Measurements from ENCODE around the gene B3GAT3. TPM values are rescaled to one million over a fixed set of nuclear protein-coding genes. Genes with fewer than 3 reads are reported as not detected.

B3GAT3 gene
- total and polyA plus RNA-seq, 2 of the 8 experiments (the other 6 are each of a cell fraction or from before 2014, with no cell fraction given) = 28.0 to 39.0 TPM

DNA sequence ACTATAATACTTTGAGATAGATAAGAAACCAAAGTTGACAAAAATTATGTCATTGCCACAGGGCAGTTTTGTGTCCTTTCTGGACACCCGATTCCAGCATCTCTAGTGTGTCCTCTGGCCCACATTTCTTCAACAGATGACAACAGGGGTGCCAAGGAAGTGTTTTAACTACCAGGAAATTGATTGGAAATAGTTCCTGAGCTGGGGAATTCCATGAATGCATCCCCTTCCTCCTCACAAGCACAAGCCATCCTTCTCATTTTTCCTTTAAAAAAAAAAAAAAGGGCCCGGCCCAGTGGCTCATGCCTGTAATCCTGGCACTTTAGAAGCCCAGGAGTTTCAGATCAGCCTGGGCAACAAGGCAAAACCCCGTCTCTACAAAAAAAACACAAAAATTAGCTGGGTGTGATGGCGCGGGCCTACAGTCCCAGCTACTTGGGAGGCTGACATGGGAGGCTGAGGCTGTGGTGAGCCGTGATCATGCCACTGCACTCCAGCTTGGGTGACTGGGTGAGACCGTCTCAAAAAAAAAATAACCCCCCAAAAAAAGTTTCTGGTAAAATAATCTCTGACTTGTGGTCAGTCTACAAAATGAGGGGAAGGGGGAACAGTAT, 797 bp upstream of the B3GAT3 start:
- Histone ChIP-seq H3K27me3 (replicated peaks in 1 of 4; ENCODE audit: control insufficient read depth in 3 of 4, extremely low read depth in 1 of 4, insufficient read depth in 3 of 4, low read length in 3 of 4) (no peaks in the 10 kb centered on the region), H3K23me2 (ENCODE audit: low read depth, low read length) (peaks cover 4% of the 10 kb centered on the region; the same call in 1 of the 2 replicates), H2BK5ac (ENCODE audit: low read depth, low read length) (no peak overlapping the region), H4K8ac (ENCODE audit: extremely low read depth, insufficient read depth, low read length) (no peak overlapping the region), H3K18ac (ENCODE audit: extremely low read depth, low read length) (no peak overlapping the region), H2BK120ac (replicated peaks; ENCODE audit: low read depth, low read length) (no peak overlapping the region), H3K4ac (replicated peaks; ENCODE audit: insufficient read length, low read depth, low read length) (no peak overlapping the region), H3K4me3 (ENCODE audit: extremely low read depth in 1 of 4, insufficient read depth in 2 of 4, low read depth in 3 of 4, low read length in 4 of 4) (peak overlapping the region in 3 of 4 experiments; percentile 18 to 80 (median 23); a peak in 4 of 8 replicates), H4K5ac (ENCODE audit: insufficient read length, low read depth, low read length) (no peak overlapping the region), H2AK5ac (ENCODE audit: low read depth, low read length) (no peak overlapping the region), H2BK20ac (ENCODE audit: low read length) (no peak overlapping the region), H4K20me1 (replicated peaks in 1 of 2; ENCODE audit: control insufficient read depth in 1 of 2, insufficient read depth in 2 of 2, low read length in 2 of 2) (peaks cover 0 to 3% of the 10 kb centered on the region in 2 experiments), H3K23ac (ENCODE audit: insufficient read length) (no peak overlapping the region), H2AFZ (ENCODE audit: low read length) (no peak overlapping the region), H3K56ac (replicated peaks; ENCODE audit: insufficient read length, low read depth, low read length) (no peak overlapping the region), H3K4me2 (ENCODE audit: insufficient read depth in 1 of 2, low read depth in 2 of 2, low read length in 2 of 2) (peak overlapping the region; percentile 59 to 66), H2BK12ac (ENCODE audit: low read depth, low read length) (no peak overlapping the region), H3K79me2 (ENCODE audit: control insufficient read depth in 1 of 2, insufficient read depth in 2 of 2, low read length in 2 of 2) (no peaks in the 10 kb centered on the region), H3K9ac (replicated peaks in 1 of 4; ENCODE audit: extremely low read depth in 1 of 4, low read depth in 3 of 4, low read length in 3 of 4) (no peak overlapping the region; a peak in 1 of 7 replicates), H2BK15ac (ENCODE audit: low read length) (no peak overlapping the region), H3K4me1 (replicated peaks in 1 of 4; ENCODE audit: control insufficient read depth in 3 of 4, insufficient read depth in 4 of 4, low read length in 3 of 4) (peaks cover 0 to 5% (median 0%) of the 10 kb centered on the region in 4 experiments; a peak in 1 of 7 replicates), H3K36me3 (ENCODE audit: control insufficient read depth in 2 of 4, insufficient read depth in 4 of 4, low read length in 3 of 4) (peaks cover 17 to 26% (median 22%) of the 10 kb centered on the region in 4 experiments), H4K91ac (replicated peaks; ENCODE audit: insufficient read length, low read length) (no peak overlapping the region), H3K79me1 (ENCODE audit: low read depth, low read length) (no peaks in the 10 kb centered on the region), H3K27ac (ENCODE audit: low read depth, low read length) (peak overlapping the region; percentile 46; the same call in 1 of the 2 replicates), H3K14ac (ENCODE audit: insufficient read length) (no peak overlapping the region), H3K9me3 (ENCODE audit: insufficient read depth in 2 of 2, low read depth in 1 of 2, low read length in 1 of 2) (no peaks in the 10 kb centered on the region)
- WGBS, 2 experiments (ENCODE audit: extremely low coverage in 1 of 2, insufficient coverage in 1 of 2, insufficient read length in 1 of 2, insufficient replicate concordance in 2 of 2, low coverage in 1 of 2, low lambda C conversion rate in 2 of 2, missing lambda C conversion rate in 1 of 2) = 94% methylated on average over 7 of the region's 7 CpGs; no CpG with 5 or more reads in 1 of the 2 experiments
- DNase-seq (ENCODE audit: low read depth in 1 of 2, low spot score in 2 of 2) (no peak), FAIRE-seq (no peak)
- CTCF ChIA-PET (ENCODE audit: partially characterized antibody) = interaction anchor here (0.7 to 3.5 kb wide), 9 partner anchors 12 to 824 kb away, joined by 3 to 25 read pairs (median 4); partner anchors contain the start of genes C11orf98 and CSKMT
- POLR2A ChIA-PET (ENCODE audit: partially characterized antibody) = interaction anchor here (0.6 to 8.6 kb wide), 28 partner anchors 9 to 233 kb away, joined by 3 to 83 read pairs (median 6); partner anchors contain the start of genes BSCL2, C11orf98, CSKMT and EEF1G
- TF ChIP-seq ZNF274 (IDR thresholded peaks at IDR 0.05; ENCODE audit: borderline replicate concordance, extremely low read depth, low read length) (no peak), TCF12 (IDR thresholded peaks at IDR 0.05; ENCODE audit: low read depth, low read length) (no peak), PHF8 (conservative IDR thresholded peaks at IDR 0.05; ENCODE audit: low read depth, low read length) (no peak), BCL11A (IDR thresholded peaks at IDR 0.05; ENCODE audit: low read depth in 2 of 2, low read length in 2 of 2) (no peak), SUZ12 (IDR thresholded peaks at IDR 0.05; ENCODE audit: low read length) (no peak), RXRA (IDR thresholded peaks at IDR 0.05; ENCODE audit: insufficient read depth, low read depth, low read length) (no peak), EGR1 (IDR thresholded peaks at IDR 0.05; ENCODE audit: borderline replicate concordance, low read depth, low read length) (no peak), SP4 (IDR thresholded peaks at IDR 0.05; ENCODE audit: low read length) (no peak), SAP30 (IDR thresholded peaks at IDR 0.05; ENCODE audit: insufficient read depth, insufficient replicate concordance, low read length) (no peak), JUN (IDR thresholded peaks at IDR 0.05; ENCODE audit: low read depth, low read length) (no peak), BACH1 (IDR thresholded peaks at IDR 0.05; ENCODE audit: low read length) (no peak)
- TF ChIP-seq, protein P1, sequence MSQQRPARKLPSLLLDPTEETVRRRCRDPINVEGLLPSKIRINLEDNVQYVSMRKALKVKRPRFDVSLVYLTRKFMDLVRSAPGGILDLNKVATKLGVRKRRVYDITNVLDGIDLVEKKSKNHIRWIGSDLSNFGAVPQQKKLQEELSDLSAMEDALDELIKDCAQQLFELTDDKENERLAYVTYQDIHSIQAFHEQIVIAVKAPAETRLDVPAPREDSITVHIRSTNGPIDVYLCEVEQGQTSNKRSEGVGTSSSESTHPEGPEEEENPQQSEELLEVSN (IDR thresholded peaks at IDR 0.05) = no peak

Data from H1 (cell line).